Keratinocyte (primary cell): Measurements from ENCODE around the gene ACAP3. TPM values are rescaled to one million over a fixed set of nuclear protein-coding genes. Genes with fewer than 3 reads are reported as not detected.

Source experiments
- DNase-seq: peaks from one replicate; pipeline ENCODE4 v3.0.0-alpha.2; 2011; ENCODE audit warnings: low read depth, missing footprints, low spot score
- FAIRE-seq: peaks from 2 replicates; lab custom pipeline; 2011; peaks lifted over from hg19 to GRCh38; lab: Jason Lieb, UNC
- H2AFZ ChIP-seq: 2 replicates; pipeline ENCODE4 v1.6.0; 2012; ENCODE audit warnings: low read length, control low read depth, inconsistent platforms; ENCODE audit not compliant: control insufficient read depth
- H3K27ac ChIP-seq: 2 replicates; pipeline ENCODE4 v1.5.1; 2011; ENCODE audit warnings: low read length; ENCODE audit not compliant: control insufficient read depth, insufficient read depth
- H3K27me3 ChIP-seq: 3 replicates; pipeline ENCODE4 v1.6.0; 2011; ENCODE audit warnings: low read length; ENCODE audit not compliant: control insufficient read depth, insufficient read depth; ENCODE audit errors: extremely low read depth
- H3K36me3 ChIP-seq, 2 experiments: 2 replicates in 1 of 2; 3 replicates in 1 of 2; pipeline ENCODE4 v1.5.1; 2011; ENCODE audit warnings: low read length in 2 of 2, mild to moderate bottlenecking in 1 of 2; ENCODE audit not compliant: control insufficient read depth in 2 of 2, insufficient read depth in 2 of 2; ENCODE audit errors: extremely low read depth in 1 of 2
- H3K4me1 ChIP-seq: 3 replicates; pipeline ENCODE4 v1.5.1; 2011; ENCODE audit warnings: low read length; ENCODE audit not compliant: control insufficient read depth, insufficient read depth; ENCODE audit errors: extremely low read depth
- H3K4me2 ChIP-seq: 3 replicates; pipeline ENCODE4 v1.6.0; 2011; ENCODE audit warnings: low read depth, low read length; ENCODE audit not compliant: control insufficient read depth, insufficient read depth; ENCODE audit errors: extremely low read depth
- H3K4me3 ChIP-seq, 3 experiments: fragments of 200-600 bp in 1 of 3; sonication (generic) in 1 of 3; 2 replicates in 2 of 3; 3 replicates in 1 of 3; pipeline ENCODE4 v1.5.1; 2011 to 2016; ENCODE audit warnings: low read length in 3 of 3, mild to moderate bottlenecking in 3 of 3, control low read depth in 2 of 3, inconsistent platforms in 1 of 3, low read depth in 1 of 3, mixed read lengths in 1 of 3, mixed run types in 1 of 3, moderate library complexity in 1 of 3; ENCODE audit not compliant: control insufficient read depth in 2 of 3, insufficient read depth in 2 of 3; ENCODE audit errors: extremely low read depth in 1 of 3
- H3K79me2 ChIP-seq: 2 replicates; pipeline ENCODE4 v1.6.0; 2012; ENCODE audit warnings: low read length; ENCODE audit not compliant: control insufficient read depth, insufficient read depth
- H3K9ac ChIP-seq: 3 replicates; pipeline ENCODE4 v1.6.0; 2011; ENCODE audit warnings: low read length; ENCODE audit not compliant: control insufficient read depth, insufficient read depth; ENCODE audit errors: extremely low read depth
- H3K9me1 ChIP-seq: 3 replicates; pipeline ENCODE4 v1.6.0; 2011; ENCODE audit warnings: low read length; ENCODE audit not compliant: control insufficient read depth, insufficient read depth; ENCODE audit errors: extremely low read depth
- H3K9me3 ChIP-seq: 2 replicates; pipeline ENCODE4 v1.5.1; 2012; ENCODE audit warnings: low read depth, low read length; ENCODE audit not compliant: control insufficient read depth
- H4K20me1 ChIP-seq: 3 replicates; pipeline ENCODE4 v1.6.0; 2011; ENCODE audit warnings: low read length; ENCODE audit not compliant: control insufficient read depth, insufficient read depth; ENCODE audit errors: extremely low read depth
- CTCF ChIP-seq, 3 experiments: IDR thresholded peaks in 1 of 3; conservative IDR thresholded peaks in 1 of 3; optimal IDR thresholded peaks in 1 of 3; 2 replicates in 2 of 3; 3 replicates in 1 of 3; pipeline versions ENCODE3 to v1.5.1; 2011; ENCODE audit warnings: low read length in 3 of 3, mild to moderate bottlenecking in 3 of 3, moderate library complexity in 2 of 3, control low read depth in 1 of 3, inconsistent platforms in 1 of 3; ENCODE audit not compliant: insufficient read depth in 2 of 3; ENCODE audit errors: extremely low read depth in 1 of 3
- EZH2 ChIP-seq: IDR thresholded peaks from one replicate; pipeline ENCODE4 v1.6.1; 2012; ENCODE audit warnings: inconsistent platforms, mild to moderate bottlenecking, low read length, moderate library complexity
- dilution Hi-C: fragments of 300-500 bp; cut with MboI; formaldehyde crosslinking; loops from one replicate; pipeline ENCODE4 v1.7.0; 2020; ENCODE audit warnings: low sequenced_read_pairs; ENCODE audit not compliant: extremely low pct_ligation_motif_present
- polyA plus RNA-seq, 5 experiments: library from polyadenylated mRNA; depleted of rRNA in 3 of 5; stranded (reverse) in 3 of 5; stranded (forward) in 1 of 5; unstranded in 1 of 5; fragments of >200 nt; gene quantifications; 1 replicate in 1 of 5; 2 replicates in 3 of 5; 3 replicates in 1 of 5; pipeline versions ENCODE4 v1.2.1 to v1.2.3, GENCODE V29; 2011 to 2012; ENCODE audit warnings: missing spikeins in 2 of 5, low read depth in 1 of 5, low replicate concordance in 1 of 5

The ACAP3 gene
- polyA plus RNA-seq, 1 donor (not counting 4 experiments of a cell fraction or from before 2014, with no cell fraction given), result 17.4 TPM

DNA sequence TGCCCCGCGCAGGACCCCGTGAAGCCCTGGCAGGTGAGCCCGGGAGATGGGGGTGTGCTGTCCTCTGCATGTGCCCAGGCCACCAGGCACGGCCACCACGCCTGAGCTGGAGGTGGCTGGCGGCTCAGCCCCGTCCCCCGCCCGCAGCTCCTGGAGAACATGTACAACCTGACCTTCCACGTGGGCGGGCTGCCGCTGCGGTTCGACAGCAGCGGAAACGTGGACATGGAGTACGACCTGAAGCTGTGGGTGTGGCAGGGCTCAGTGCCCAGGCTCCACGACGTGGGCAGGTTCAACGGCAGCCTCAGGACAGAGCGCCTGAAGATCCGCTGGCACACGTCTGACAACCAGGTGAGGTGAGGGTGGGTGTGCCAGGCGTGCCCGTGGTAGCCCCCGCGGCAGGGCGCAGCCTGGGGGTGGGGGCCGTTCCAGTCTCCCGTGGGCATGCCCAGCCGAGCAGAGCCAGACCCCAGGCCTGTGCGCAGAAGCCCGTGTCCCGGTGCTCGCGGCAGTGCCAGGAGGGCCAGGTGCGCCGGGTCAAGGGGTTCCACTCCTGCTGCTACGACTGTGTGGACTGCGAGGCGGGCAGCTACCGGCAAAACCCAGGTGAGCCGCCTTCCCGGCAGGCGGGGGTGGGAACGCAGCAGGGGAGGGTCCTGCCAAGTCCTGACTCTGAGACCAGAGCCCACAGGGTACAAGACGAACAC is 25.2 kb upstream of the ACAP3 start:
- Histone ChIP-seq H3K9ac (peak overlapping the region; percentile 22), H3K4me3 (no peak overlapping the region), H4K20me1 (peaks cover 29% of the 10 kb centered on the region), H2AFZ (no peak overlapping the region), H3K79me2 (no peaks in the 10 kb centered on the region), H3K27me3 (peaks cover 11% of the 10 kb centered on the region), H3K4me2 (peak overlapping the region; percentile 37), H3K36me3 (peaks cover 8 to 11% of the 10 kb centered on the region in 2 experiments), H3K4me1 (peaks cover 32% of the 10 kb centered on the region), H3K27ac (no peak overlapping the region), H3K9me3 (peaks cover 4% of the 10 kb centered on the region), H3K9me1 (no peaks in the 10 kb centered on the region)
- no peak for DNase-seq
- dilution Hi-C loops, result no loop called here
- TF ChIP-seq CTCF (optimal IDR thresholded peaks at IDR 0.05 in 1 of 3, IDR thresholded peaks at IDR 0.05 in 1 of 3, conservative IDR thresholded peaks at IDR 0.05 in 1 of 3; ENCODE audit: extremely low read depth in 1 of 3, insufficient read depth in 2 of 3, low read length in 3 of 3) (no peak), EZH2 (no peak)
- no peak for FAIRE-seq

GRCh38 chr1:1332031-1332755 is 24.5 kb upstream of the ACAP3 start:
- no peak for FAIRE-seq
- H3K27me3 ChIP-seq, result peaks cover 11% of the 10 kb centered on the region
- H3K36me3 ChIP-seq, result peaks cover 7 to 10% of the 10 kb centered on the region in 2 experiments
- H3K4me1 ChIP-seq, result peaks cover 32% of the 10 kb centered on the region
- H3K4me3 ChIP-seq, result no peak overlapping the region
- no peak for TF ChIP-seq CTCF (optimal IDR thresholded peaks at IDR 0.05 in 1 of 3, IDR thresholded peaks at IDR 0.05 in 1 of 3, conservative IDR thresholded peaks at IDR 0.05 in 1 of 3; ENCODE audit: extremely low read depth in 1 of 3, insufficient read depth in 2 of 3, low read length in 3 of 3)
- TF ChIP-seq EZH2, result no peak
- peaks cover 4% of the 10 kb centered on the region for H3K79me2 ChIP-seq
- no peaks in the 10 kb centered on the region for H3K9me1 ChIP-seq
- peaks cover 4% of the 10 kb centered on the region for H3K9me3 ChIP-seq
- dilution Hi-C loops, result no loop called here
- H3K9ac ChIP-seq, result peak overlapping the region; percentile 22
- H2AFZ ChIP-seq, result no peak overlapping the region
- no peak overlapping the region for H3K27ac ChIP-seq
- H4K20me1 ChIP-seq, result peaks cover 25% of the 10 kb centered on the region
- no peak for DNase-seq
- peak overlapping the region; percentile 37 for H3K4me2 ChIP-seq
